IMR-90 (cell line): ENCODE results near the gene RPH3AL. TPM values are rescaled to one million over a fixed set of nuclear protein-coding genes. Genes with fewer than 3 reads are reported as not detected.

ENCODE experiments used
- ATAC-seq: fragments of 200-7000 bp; cut with Tn5 transposase; 2 replicates; pipeline ENCODE4 v1.9.1; 2020; ENCODE audit warnings: low read depth, mild to moderate bottlenecking, moderate library complexity
- BruUV-seq: library from RNA; stranded (reverse); fragments of 400-500 nt; replicated peaks from 2 replicates; lab custom pipeline; 2021; lab: Mats Ljungman, UMichigan
- CTCF ChIA-PET: fragments of 300-600 bp; formaldehyde crosslinking; extraction: SDS; loops from one replicate; lab custom pipeline; 2021; ENCODE audit warnings: antibody characterized with exemption; lab: Yijun Ruan, JAX
- POLR2A ChIA-PET: fragments of 300-600 bp; sonication (Branson Sonifier 250); formaldehyde crosslinking; loops from one replicate; lab custom pipeline; 2022; ENCODE audit warnings: antibody characterized with exemption; ENCODE audit not compliant: unreplicated experiment; lab: Charles Lee
- DNase-seq: peaks from one replicate; pipeline ENCODE4 v3.0.0; 2013
- H2AFZ ChIP-seq: replicated peaks from 2 replicates; pipeline ENCODE3; 2013; ENCODE audit warnings: low read length, mild to moderate bottlenecking; ENCODE audit not compliant: poor library complexity
- H2AK5ac ChIP-seq: 2 replicates; pipeline ENCODE4 v1.6.1; 2013; ENCODE audit warnings: low read depth, low read length, inconsistent platforms
- H2AK9ac ChIP-seq: replicated peaks from 2 replicates; pipeline ENCODE3; 2013; ENCODE audit warnings: mild to moderate bottlenecking, low read depth, low read length, moderate library complexity; ENCODE audit not compliant: poor library complexity
- H2BK120ac ChIP-seq: 2 replicates; pipeline ENCODE4 v1.6.1; 2013; ENCODE audit warnings: low read depth, low read length, inconsistent platforms
- H2BK15ac ChIP-seq: 3 replicates; pipeline ENCODE4 v1.6.1; 2013; ENCODE audit warnings: low read depth, low read length, inconsistent platforms
- H2BK20ac ChIP-seq: 2 replicates; pipeline ENCODE4 v1.6.1; 2013; ENCODE audit warnings: low read depth, mild to moderate bottlenecking, inconsistent platforms, low read length, moderate library complexity
- H2BK5ac ChIP-seq: 2 replicates; pipeline ENCODE4 v1.6.1; 2013; ENCODE audit warnings: mild to moderate bottlenecking, low read depth, low read length, inconsistent platforms; ENCODE audit not compliant: poor library complexity, severe bottlenecking
- H3K14ac ChIP-seq: replicated peaks from 2 replicates; pipeline ENCODE4 v1.6.1; 2013; ENCODE audit warnings: low read depth, low read length, inconsistent platforms
- H3K18ac ChIP-seq: 2 replicates; pipeline ENCODE4 v1.6.1; 2013; ENCODE audit warnings: low read depth, low read length, control low read depth
- H3K23ac ChIP-seq: 2 replicates; pipeline ENCODE4 v1.6.1; 2013; ENCODE audit warnings: low read depth, low read length, inconsistent platforms
- H3K27ac ChIP-seq: 2 replicates; pipeline ENCODE4 v1.5.1; 2013; ENCODE audit warnings: mild to moderate bottlenecking, control low read depth, low read length; ENCODE audit not compliant: insufficient read depth
- H3K27me3 ChIP-seq: 2 replicates; pipeline ENCODE4 v1.6.1; 2013; ENCODE audit warnings: low read length; ENCODE audit not compliant: control insufficient read depth, insufficient read depth
- H3K36me3 ChIP-seq: 2 replicates; pipeline ENCODE4 v1.6.1; 2013; ENCODE audit warnings: low read length, mixed read lengths; ENCODE audit not compliant: control insufficient read depth, insufficient read depth
- H3K4ac ChIP-seq: 2 replicates; pipeline ENCODE4 v1.6.1; 2013; ENCODE audit warnings: low read depth, low read length, inconsistent platforms
- H3K4me1 ChIP-seq: 2 replicates; pipeline ENCODE4 v1.6.1; 2013; ENCODE audit warnings: low read length, mixed read lengths; ENCODE audit not compliant: control insufficient read depth, insufficient read depth
- H3K4me2 ChIP-seq: 2 replicates; pipeline ENCODE4 v1.6.1; 2013; ENCODE audit warnings: low read depth, mild to moderate bottlenecking, control low read depth, low read length, moderate library complexity
- H3K4me3 ChIP-seq: 2 replicates; pipeline ENCODE4 v1.5.1; 2013; ENCODE audit warnings: low read depth, mild to moderate bottlenecking, control low read depth, low read length, moderate library complexity; ENCODE audit not compliant: insufficient read depth
- H3K56ac ChIP-seq: 2 replicates; pipeline ENCODE4 v1.6.1; 2013; ENCODE audit warnings: low read length, inconsistent platforms; ENCODE audit not compliant: insufficient read depth; ENCODE audit errors: extremely low read depth
- H3K79me1 ChIP-seq, 2 experiments: 2 replicates each; pipeline ENCODE4 v1.6.1; 2013; ENCODE audit warnings: low read length in 2 of 2, inconsistent platforms in 1 of 2, low read depth in 1 of 2
- H3K9ac ChIP-seq: 2 replicates; pipeline ENCODE4 v1.6.1; 2013; ENCODE audit warnings: low read depth, low read length, control low read depth
- H3K9me1 ChIP-seq: 2 replicates; pipeline ENCODE4 v1.6.1; 2013; ENCODE audit warnings: low read length, inconsistent platforms; ENCODE audit not compliant: insufficient read depth
- H3K9me3 ChIP-seq: 2 replicates; pipeline ENCODE4 v1.6.1; 2013; ENCODE audit warnings: low read length; ENCODE audit not compliant: control insufficient read depth, insufficient read depth
- H4K20me1 ChIP-seq: 2 replicates; pipeline ENCODE4 v1.6.1; 2013; ENCODE audit warnings: low read length, inconsistent platforms; ENCODE audit not compliant: insufficient read depth
- H4K5ac ChIP-seq: 2 replicates; pipeline ENCODE4 v1.6.1; 2013; ENCODE audit warnings: mild to moderate bottlenecking, low read depth, low read length, control low read depth
- H4K8ac ChIP-seq, 2 experiments: 2 replicates each; pipeline ENCODE4 v1.6.1; 2013; ENCODE audit warnings: low read depth in 2 of 2, low read length in 2 of 2, control low read depth in 1 of 2, inconsistent platforms in 1 of 2
- H4K91ac ChIP-seq: 2 replicates; pipeline ENCODE4 v1.6.1; 2013; ENCODE audit warnings: low read depth, low read length, inconsistent platforms; ENCODE audit not compliant: insufficient read depth
- BHLHE40 ChIP-seq: fragments of 150-350 bp; IDR thresholded peaks from 2 replicates; pipeline ENCODE4 v1.6.1; 2016; ENCODE audit warnings: mild to moderate bottlenecking, low read depth, low read length
- CEBPB ChIP-seq: IDR thresholded peaks from 2 replicates; pipeline ENCODE4 v1.6.1; 2012; ENCODE audit warnings: low read depth, low read length, improper control_type of control experiment
- ELK1 ChIP-seq: fragments of 150-350 bp; IDR thresholded peaks from 2 replicates; pipeline ENCODE4 v1.6.1; 2016; ENCODE audit warnings: low read depth, mild to moderate bottlenecking, low read length, moderate library complexity, borderline replicate concordance
- FOS ChIP-seq: fragments of 150-350 bp; IDR thresholded peaks from 2 replicates; pipeline ENCODE4 v1.6.1; 2016; ENCODE audit warnings: low read depth, low read length
- MAFK ChIP-seq: IDR thresholded peaks from 2 replicates; pipeline ENCODE4 v1.6.1; 2012; ENCODE audit warnings: low read depth, low read length, improper control_type of control experiment
- MAZ ChIP-seq: IDR thresholded peaks from 2 replicates; pipeline ENCODE4 v1.6.1; 2012; ENCODE audit warnings: low read depth, mild to moderate bottlenecking, low read length, improper control_type of control experiment, moderate library complexity, borderline replicate concordance
- MXI1 ChIP-seq: IDR thresholded peaks from 2 replicates; pipeline ENCODE4 v1.6.1; 2012; ENCODE audit warnings: low read depth, mild to moderate bottlenecking, low read length, moderate library complexity, borderline replicate concordance
- NFE2L2 ChIP-seq: fragments of 150-350 bp; IDR thresholded peaks from 2 replicates; pipeline ENCODE4 v1.6.1; 2016; ENCODE audit warnings: low read depth, mild to moderate bottlenecking, low read length
- POLR2A ChIP-seq: IDR thresholded peaks from 2 replicates; pipeline ENCODE4 v1.6.1; 2012; ENCODE audit warnings: mild to moderate bottlenecking, low read depth, low read length
- RAD21 ChIP-seq: IDR thresholded peaks from 2 replicates; pipeline ENCODE4 v1.6.1; 2012; ENCODE audit warnings: low read length, improper control_type of control experiment
- RCOR1 ChIP-seq: IDR thresholded peaks from 2 replicates; pipeline ENCODE4 v1.6.1; 2012; ENCODE audit warnings: mild to moderate bottlenecking, low read length, improper control_type of control experiment; ENCODE audit not compliant: insufficient replicate concordance
- RFX5 ChIP-seq: IDR thresholded peaks from 2 replicates; pipeline ENCODE4 v1.8.0; 2012; ENCODE audit warnings: low read depth, mild to moderate bottlenecking, low read length, moderate library complexity
- SMC3 ChIP-seq: fragments of 150-350 bp; IDR thresholded peaks from 2 replicates; pipeline ENCODE4 v1.6.1; 2016; ENCODE audit warnings: low read depth, mild to moderate bottlenecking, antibody characterized with exemption, low read length, moderate library complexity
- WGBS, 2 experiments: methylation state at CpG; one replicate each; pipeline versions ENCODE4 v1.1.5 to v1.1.7; 2013; ENCODE audit warnings: missing lambda C conversion rate in 2 of 2; ENCODE audit not compliant: insufficient read length in 1 of 2; ENCODE audit errors: extremely low coverage in 2 of 2; 5-methylcytosine and 5-hydroxymethylcytosine counted together
- dilution Hi-C: fragments of 300-500 bp; cut with HindIII; formaldehyde crosslinking; loops from one replicate; pipeline ENCODE4 v1.14.3; 2018; ENCODE audit warnings: low sequenced_read_pairs; ENCODE audit not compliant: unreplicated experiment
- in situ Hi-C: fragments of 300-500 bp; cut with MboI; formaldehyde crosslinking; loops from 3 replicates; pipeline ENCODE4 v1.14.3; 2019; ENCODE audit warnings: low sequenced_read_pairs, inconsistent platforms, mixed read lengths
- intact Hi-C: fragments of 100-400 bp; cut with micrococcal nuclease; formaldehyde crosslinking; loops from 2 replicates; pipeline ENCODE4 v1.10.0; 2022
- polyA plus RNA-seq, 3 experiments: library from polyadenylated mRNA; depleted of rRNA; stranded (reverse); fragments of >200 nt; gene quantifications; 2 replicates each; pipeline ENCODE4 v1.2.3, GENCODE V29; 2012; ENCODE audit warnings: low replicate concordance in 1 of 3
- total RNA-seq: library from RNA; depleted of rRNA; stranded (reverse); fragments of >200 nt; gene quantifications from 2 replicates; pipeline ENCODE4 v1.2.3, GENCODE V29; 2012
- TF ChIP-seq, protein P1 (sequence below): conservative IDR thresholded peaks from 2 replicates; pipeline ENCODE4 v1.5.1; 2012; ENCODE audit warnings: mild to moderate bottlenecking, low read depth, low read length, improper control_type of control experiment

RPH3AL gene
- total and polyA plus RNA-seq, 2 of the 4 experiments (the other 2 are of a cell fraction), result 1.8 to 2.5 TPM

- H4K8ac ChIP-seq, result no peak overlapping the region
- H3K23ac ChIP-seq, result no peak overlapping the region
- H3K9me1 ChIP-seq, result no peaks in the 10 kb centered on the region
- no peak overlapping the region for H2AFZ ChIP-seq
- H3K79me1 ChIP-seq, result no peaks in the 10 kb centered on the region
- no peak overlapping the region for H2BK20ac ChIP-seq
- no peak overlapping the region for H3K27ac ChIP-seq
- H3K9ac ChIP-seq, result no peak overlapping the region
- no peak overlapping the region for H3K4me3 ChIP-seq
- in situ Hi-C loops (no loop called here), intact Hi-C loops (no loop called here), dilution Hi-C loops (no loop called here)
- no peaks in the 10 kb centered on the region for H3K9me3 ChIP-seq
- H4K20me1 ChIP-seq, result no peaks in the 10 kb centered on the region
- no peak overlapping the region for H2AK5ac ChIP-seq
- ChIA-PET POLR2A (no interaction called here), CTCF (no interaction called here)
- 93% methylated on average over 2 of the region's 9 CpGs; no CpG with 5 or more reads in 1 of the 2 experiments for WGBS, 2 experiments
- no peak overlapping the region for H3K4me2 ChIP-seq
- H4K91ac ChIP-seq, result no peak overlapping the region
- H3K36me3 ChIP-seq, result no peaks in the 10 kb centered on the region
- no peaks in the 10 kb centered on the region for H3K4me1 ChIP-seq
- no peak overlapping the region for H3K4ac ChIP-seq
- peaks cover 14% of the 10 kb centered on the region for H3K27me3 ChIP-seq
- H3K56ac ChIP-seq, result no peak overlapping the region
- H2AK9ac ChIP-seq, result no peak overlapping the region
- ATAC-seq (no peak), DNase-seq (no peak)
- H3K18ac ChIP-seq, result no peak overlapping the region
- H2BK120ac ChIP-seq, result no peak overlapping the region
- no peak overlapping the region for H3K14ac ChIP-seq
- H4K5ac ChIP-seq, result no peak overlapping the region
- no peak overlapping the region for H2BK5ac ChIP-seq
- BruUV-seq, result no TSS peak
- TF ChIP-seq MXI1, result no peak
- no peak for TF ChIP-seq MAFK
- no peak for TF ChIP-seq ELK1
- TF ChIP-seq FOS, result no peak
- no peak for TF ChIP-seq POLR2A
- no peak for TF ChIP-seq RCOR1
- TF ChIP-seq SMC3, result no peak
- no peak for TF ChIP-seq NFE2L2
- TF ChIP-seq RAD21, result no peak
- no peak for TF ChIP-seq MAZ
- no peak for TF ChIP-seq RFX5
- no peak for TF ChIP-seq CEBPB
- TF ChIP-seq, protein P1, sequence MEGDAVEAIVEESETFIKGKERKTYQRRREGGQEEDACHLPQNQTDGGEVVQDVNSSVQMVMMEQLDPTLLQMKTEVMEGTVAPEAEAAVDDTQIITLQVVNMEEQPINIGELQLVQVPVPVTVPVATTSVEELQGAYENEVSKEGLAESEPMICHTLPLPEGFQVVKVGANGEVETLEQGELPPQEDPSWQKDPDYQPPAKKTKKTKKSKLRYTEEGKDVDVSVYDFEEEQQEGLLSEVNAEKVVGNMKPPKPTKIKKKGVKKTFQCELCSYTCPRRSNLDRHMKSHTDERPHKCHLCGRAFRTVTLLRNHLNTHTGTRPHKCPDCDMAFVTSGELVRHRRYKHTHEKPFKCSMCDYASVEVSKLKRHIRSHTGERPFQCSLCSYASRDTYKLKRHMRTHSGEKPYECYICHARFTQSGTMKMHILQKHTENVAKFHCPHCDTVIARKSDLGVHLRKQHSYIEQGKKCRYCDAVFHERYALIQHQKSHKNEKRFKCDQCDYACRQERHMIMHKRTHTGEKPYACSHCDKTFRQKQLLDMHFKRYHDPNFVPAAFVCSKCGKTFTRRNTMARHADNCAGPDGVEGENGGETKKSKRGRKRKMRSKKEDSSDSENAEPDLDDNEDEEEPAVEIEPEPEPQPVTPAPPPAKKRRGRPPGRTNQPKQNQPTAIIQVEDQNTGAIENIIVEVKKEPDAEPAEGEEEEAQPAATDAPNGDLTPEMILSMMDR, result no peak
- TF ChIP-seq BHLHE40, result no peak
- no peak overlapping the region for H2BK15ac ChIP-seq
Observed at GRCh38 chr17:395179-395578, 42.6 kb upstream of the RPH3AL start.
